ENCODE results near the gene PTEN.
"Not testable (repeated sequence)": the region's sequence is repeated elsewhere in the genome, so short reads cannot be mapped to it uniquely, and the experiment has no call there.

PTEN gene

DNA sequence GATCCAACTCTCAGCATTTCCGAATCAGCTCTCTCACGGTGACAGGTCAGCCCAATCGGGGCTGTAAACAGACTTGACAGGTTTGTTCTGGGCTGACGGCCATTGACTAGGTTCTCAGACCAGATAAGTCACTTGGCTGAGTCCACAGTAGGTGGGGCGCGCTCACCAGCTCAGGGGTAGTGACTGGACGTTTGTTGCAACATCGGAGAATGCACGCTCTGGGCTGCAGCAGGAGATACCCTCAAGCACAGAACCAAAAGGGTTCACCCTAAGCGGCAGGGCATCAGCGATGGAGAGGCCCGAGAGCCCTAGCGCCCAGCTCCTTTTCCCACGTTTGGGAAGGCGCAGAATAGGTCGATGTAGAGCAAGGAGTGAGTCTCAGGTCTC lies 1.9 kb upstream of the PTEN start:
- H3K4me3 Mint-ChIP-seq: peak overlapping the region; percentile 97
- peaks cover 2% of the 10 kb centered on the region for H3K36me3 Mint-ChIP-seq
- peak overlapping the region; percentile 96 for H3K27ac Mint-ChIP-seq
- peaks cover 31% of the 10 kb centered on the region for H3K4me1 Mint-ChIP-seq
- H3K27me3 Mint-ChIP-seq: no peaks in the 10 kb centered on the region
- H3K9me3 Mint-ChIP-seq: no peaks in the 10 kb centered on the region

- Mint-ChIP-seq H3K27ac (peak overlapping the region; percentile 96), H3K27me3 (no peaks in the 10 kb centered on the region), H3K4me3 (peak overlapping the region; percentile 97), H3K4me1 (peaks cover 35% of the 10 kb centered on the region), H3K9me3 (no peaks in the 10 kb centered on the region), H3K36me3 (peaks cover 5% of the 10 kb centered on the region)
Measured at GRCh38 chr10:87861953-87862678, 1.3 kb upstream of the PTEN start.

DNA sequence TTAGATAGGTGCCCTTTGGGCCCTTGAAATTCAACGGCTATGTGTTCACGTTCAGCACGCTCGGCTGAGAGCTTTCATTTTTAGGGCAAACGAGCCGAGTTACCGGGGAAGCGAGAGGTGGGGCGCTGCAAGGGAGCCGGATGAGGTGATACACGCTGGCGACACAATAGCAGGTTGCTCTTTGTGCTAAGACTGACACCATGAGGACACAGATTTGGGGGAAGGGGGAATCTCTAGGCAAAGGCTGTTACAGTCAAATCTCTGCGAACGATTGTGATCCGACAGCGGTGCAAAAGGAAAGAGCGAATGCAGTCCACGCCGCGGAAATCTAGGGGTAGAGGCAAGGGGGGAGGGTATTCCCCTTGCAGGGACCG lies 759 bp upstream of the PTEN start:
- H3K4me1 Mint-ChIP-seq: peaks cover 39% of the 10 kb centered on the region
- H3K9me3 Mint-ChIP-seq: no peaks in the 10 kb centered on the region
- peak overlapping the region; percentile 96 for H3K27ac Mint-ChIP-seq
- peak overlapping the region; percentile 97 for H3K4me3 Mint-ChIP-seq
- peaks cover 5% of the 10 kb centered on the region for H3K36me3 Mint-ChIP-seq
- H3K27me3 Mint-ChIP-seq: no peaks in the 10 kb centered on the region

DNA sequence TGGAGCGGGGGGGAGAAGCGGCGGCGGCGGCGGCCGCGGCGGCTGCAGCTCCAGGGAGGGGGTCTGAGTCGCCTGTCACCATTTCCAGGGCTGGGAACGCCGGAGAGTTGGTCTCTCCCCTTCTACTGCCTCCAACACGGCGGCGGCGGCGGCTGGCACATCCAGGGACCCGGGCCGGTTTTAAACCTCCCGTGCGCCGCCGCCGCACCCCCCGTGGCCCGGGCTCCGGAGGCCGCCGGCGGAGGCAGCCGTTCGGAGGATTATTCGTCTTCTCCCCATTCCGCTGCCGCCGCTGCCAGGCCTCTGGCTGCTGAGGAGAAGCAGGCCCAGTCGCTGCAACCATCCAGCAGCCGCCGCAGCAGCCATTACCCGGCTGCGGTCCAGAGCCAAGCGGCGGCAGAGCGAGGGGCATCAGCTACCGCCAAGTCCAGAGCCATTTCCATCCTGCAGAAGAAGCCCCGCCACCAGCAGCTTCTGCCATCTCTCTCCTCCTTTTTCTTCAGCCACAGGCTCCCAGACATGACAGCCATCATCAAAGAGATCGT lies 598 bp downstream of the PTEN start:
- Mint-ChIP-seq H3K27ac (peak overlapping the region; percentile 95), H3K4me1 (peaks cover 49% of the 10 kb centered on the region), H3K4me3 (peak overlapping the region; percentile 97)
- H3K27me3 Mint-ChIP-seq, H3K9me3 Mint-ChIP-seq, H3K36me3 Mint-ChIP-seq: not testable (repeated sequence)

GRCh38 chr10:87864496-87865059 lies 1.2 kb downstream of the PTEN start:
- H3K4me1 Mint-ChIP-seq: peaks cover 53% of the 10 kb centered on the region
- no peaks in the 10 kb centered on the region for H3K27me3 Mint-ChIP-seq
- H3K9me3 Mint-ChIP-seq: no peaks in the 10 kb centered on the region
- H3K36me3 Mint-ChIP-seq: peaks cover 5% of the 10 kb centered on the region
- peak overlapping the region; percentile 95 for H3K27ac Mint-ChIP-seq
- H3K4me3 Mint-ChIP-seq: peak overlapping the region; percentile 97

- Mint-ChIP-seq H3K27me3 (no peaks in the 10 kb centered on the region), H3K27ac (peak overlapping the region; percentile 95), H3K9me3 (no peaks in the 10 kb centered on the region), H3K4me1 (peaks cover 56% of the 10 kb centered on the region), H3K36me3 (peaks cover 5% of the 10 kb centered on the region), H3K4me3 (peak overlapping the region; percentile 97)
Measured at GRCh38 chr10:87865241-87865881, 1.9 kb downstream of the PTEN start.

DNA sequence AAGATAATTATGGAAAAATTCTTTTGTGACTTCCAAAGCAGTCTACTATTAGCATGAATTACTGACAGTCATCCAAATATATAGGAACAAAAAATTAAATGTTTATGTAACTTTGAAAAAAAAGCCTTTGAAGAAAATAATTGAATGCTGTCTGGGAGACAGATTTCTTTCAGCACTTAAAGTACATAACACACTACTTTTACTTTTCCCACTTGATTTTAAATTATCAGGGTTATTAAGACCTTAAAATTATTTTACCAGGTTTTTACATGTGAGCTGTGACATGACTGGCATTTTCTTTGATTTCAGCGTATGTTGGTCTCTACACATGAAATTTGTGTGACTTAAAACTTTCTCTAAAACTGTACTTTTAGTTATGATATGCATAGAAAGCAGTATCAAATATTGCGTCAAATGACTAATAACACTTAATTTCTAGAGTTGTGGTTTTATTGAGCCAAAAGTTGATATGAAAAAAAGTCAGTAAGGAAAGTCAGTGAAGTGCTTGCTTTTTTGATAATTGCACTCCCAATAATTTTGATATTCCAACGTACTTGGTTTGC lies 3.1 kb downstream of the PTEN start:
- Mint-ChIP-seq H3K36me3 (peaks cover 5% of the 10 kb centered on the region), H3K9me3 (no peaks in the 10 kb centered on the region), H3K27me3 (no peaks in the 10 kb centered on the region), H3K27ac (peak overlapping the region; percentile 10), H3K4me3 (peak overlapping the region; percentile 97), H3K4me1 (peaks cover 56% of the 10 kb centered on the region)

- no peaks in the 10 kb centered on the region for H3K9me3 Mint-ChIP-seq
- H3K27me3 Mint-ChIP-seq: no peaks in the 10 kb centered on the region
- peaks cover 61% of the 10 kb centered on the region for H3K4me1 Mint-ChIP-seq
- peak overlapping the region; percentile 97 for H3K4me3 Mint-ChIP-seq
- peaks cover 5% of the 10 kb centered on the region for H3K36me3 Mint-ChIP-seq
- H3K27ac Mint-ChIP-seq: no peak overlapping the region
Measured at GRCh38 chr10:87867453-87867852, 4.0 kb downstream of the PTEN start.

DNA sequence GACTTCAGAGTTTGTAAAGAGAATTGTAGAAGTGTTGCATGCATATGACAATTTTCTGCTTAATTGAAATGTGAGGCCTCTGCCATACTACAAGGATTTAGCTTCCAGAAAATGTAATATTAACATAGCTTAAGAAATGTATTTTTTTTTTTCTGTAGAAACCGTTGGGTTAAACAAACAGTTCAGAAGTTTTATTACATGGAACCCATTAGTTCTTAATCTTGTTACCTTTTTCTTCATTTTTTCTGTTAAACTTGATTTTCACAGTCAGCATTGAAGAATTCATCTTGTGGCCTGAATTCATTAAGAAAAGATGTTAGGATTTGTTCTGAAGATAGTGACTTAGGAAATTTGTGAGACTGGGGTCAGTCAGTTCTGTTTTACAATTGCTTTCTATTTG lies 4.9 kb downstream of the PTEN start:
- Mint-ChIP-seq H3K4me1 (peaks cover 69% of the 10 kb centered on the region), H3K36me3 (peaks cover 5% of the 10 kb centered on the region), H3K4me3 (peak overlapping the region; percentile 82), H3K27ac (no peak overlapping the region), H3K27me3 (no peaks in the 10 kb centered on the region), H3K9me3 (no peaks in the 10 kb centered on the region)

- H3K27me3 Mint-ChIP-seq, H3K9me3 Mint-ChIP-seq: not testable (repeated sequence)
- H3K4me3 Mint-ChIP-seq: peak overlapping the region; percentile 82
Measured at GRCh38 chr10:87869139-87869538, 5.7 kb downstream of the PTEN start.

DNA sequence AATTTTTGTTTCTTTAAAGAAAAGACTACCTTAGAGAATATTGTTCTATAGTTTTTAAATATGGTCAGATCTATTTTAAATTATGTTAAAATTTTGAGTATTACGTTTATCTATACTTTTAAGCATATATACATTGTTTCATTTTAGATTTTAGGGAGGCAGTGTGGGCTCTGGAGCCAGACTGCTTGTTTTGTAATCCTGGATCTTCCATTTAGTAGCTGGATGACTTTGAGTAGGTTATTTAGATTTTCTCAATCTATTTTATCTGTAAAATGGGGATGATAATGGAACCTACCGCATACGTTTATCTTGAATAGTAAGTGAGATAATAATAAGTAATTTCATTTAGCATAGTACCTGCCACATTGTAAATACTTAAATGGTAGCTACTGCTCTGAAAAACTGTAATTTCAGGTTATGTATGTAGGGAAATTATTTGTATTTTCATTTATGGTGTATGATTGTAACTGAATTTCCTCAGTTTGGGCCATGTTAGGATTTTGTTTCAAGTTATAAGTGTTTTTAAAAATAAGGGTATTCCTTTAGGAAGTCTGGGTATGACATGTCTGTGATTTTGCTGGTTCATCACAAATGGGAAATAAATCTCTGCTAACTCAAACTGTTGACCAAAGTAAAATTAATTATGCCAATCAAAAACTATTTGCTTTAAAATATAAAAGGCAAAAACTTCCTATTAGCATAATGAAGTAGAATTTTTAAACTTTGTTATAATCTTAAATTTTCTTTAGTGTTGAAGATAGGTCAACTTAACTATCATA lies 6.5 kb downstream of the PTEN start:
- Mint-ChIP-seq H3K27me3 (no peaks in the 10 kb centered on the region), H3K4me1 (peaks cover 86% of the 10 kb centered on the region), H3K9me3 (no peaks in the 10 kb centered on the region), H3K36me3 (peaks cover 5% of the 10 kb centered on the region), H3K4me3 (peak overlapping the region; percentile 26), H3K27ac (no peak overlapping the region)

More at GRCh38 chr10:87869139-87869538, 5.7 kb downstream of the PTEN start:
- H3K27ac Mint-ChIP-seq, H3K36me3 Mint-ChIP-seq: not testable (repeated sequence)
- peaks cover 78% of the 10 kb centered on the region for H3K4me1 Mint-ChIP-seq

GRCh38 chr10:87872828-87873227 lies 9.4 kb downstream of the PTEN start:
- Mint-ChIP-seq H3K4me1 (peaks cover 88% of the 10 kb centered on the region), H3K27ac (no peak overlapping the region), H3K4me3 (peak overlapping the region; percentile 23), H3K9me3 (no peaks in the 10 kb centered on the region), H3K27me3 (no peaks in the 10 kb centered on the region), H3K36me3 (no peaks in the 10 kb centered on the region)

- Mint-ChIP-seq H3K36me3 (peaks cover 2% of the 10 kb centered on the region), H3K4me3 (no peak overlapping the region), H3K4me1 (peaks cover 89% of the 10 kb centered on the region), H3K27ac (no peak overlapping the region), H3K27me3 (no peaks in the 10 kb centered on the region), H3K9me3 (no peaks in the 10 kb centered on the region)
Measured at GRCh38 chr10:87873656-87874055, 10.2 kb downstream of the PTEN start.

GRCh38 chr10:87875929-87876571 lies 12.6 kb downstream of the PTEN start:
- Mint-ChIP-seq H3K9me3 (no peaks in the 10 kb centered on the region), H3K4me1 (peaks cover 81% of the 10 kb centered on the region), H3K4me3 (no peak overlapping the region), H3K27ac (no peak overlapping the region), H3K27me3 (no peaks in the 10 kb centered on the region), H3K36me3 (peaks cover 13% of the 10 kb centered on the region)
